Esophagus squamous epithelium (tissue), 5 donors: ENCODE data around the gene FJX1. TPM values are rescaled to one million over a fixed set of nuclear protein-coding genes. Genes with fewer than 3 reads are reported as not detected.

Experiments used
- DNase-seq: peaks from one replicate; lab custom pipeline; 2025; lab: John Stamatoyannopoulos, UW
- H3K27ac ChIP-seq, 4 donors: fragments of 200-600 bp; sonication (generic); one replicate each; pipeline ENCODE4 v1.5.1; 2016 to 2019; ENCODE audit warnings: mild to moderate bottlenecking in 1 of 4
- H3K27me3 ChIP-seq, 4 donors: fragments of 200-600 bp; sonication (generic); 1 replicate in 3 of 4; 2 replicates in 1 of 4; pipeline versions ENCODE4 v1.5.1 to v1.6.0; 2017 to 2021; ENCODE audit warnings: antibody characterized with exemption in 1 of 4
- H3K36me3 ChIP-seq, 3 donors: fragments of 200-600 bp; sonication (generic); one replicate each; pipeline ENCODE4 v1.5.1; 2016 to 2019
- H3K4me1 ChIP-seq, 3 donors: fragments of 200-600 bp; sonication (generic); one replicate each; pipeline ENCODE4 v1.5.1; 2017 to 2019
- H3K4me3 ChIP-seq, 4 donors: fragments of 200-600 bp; sonication (generic); 1 replicate in 3 of 4; 2 replicates in 1 of 4; pipeline ENCODE4 v1.5.1; 2016 to 2019; ENCODE audit warnings: mild to moderate bottlenecking in 2 of 4, moderate library complexity in 1 of 4
- H3K9me3 ChIP-seq, 3 donors: fragments of 200-600 bp; sonication (generic); one replicate each; pipeline ENCODE4 v1.5.1; 2016 to 2019
- CTCF ChIP-seq, 6 experiments: fragments of 450-650 bp in 4 of 6; fragments of 200-600 bp in 2 of 6; sonication (generic) in 2 of 6; IDR thresholded peaks; one replicate each; pipeline ENCODE4 v1.5.1; 2016 to 2019; ENCODE audit warnings: antibody characterized with exemption in 6 of 6, mild to moderate bottlenecking in 4 of 6, moderate library complexity in 4 of 6
- POLR2A ChIP-seq, 4 donors: fragments of 450-650 bp; IDR thresholded peaks; one replicate each; pipeline ENCODE4 v1.6.1; 2017; ENCODE audit warnings: antibody characterized with exemption in 4 of 4, mild to moderate bottlenecking in 4 of 4, moderate library complexity in 3 of 4
- WGBS, 2 donors: methylation state at CpG; one replicate each; pipeline ENCODE4 v1.1.5; 2018; 5-methylcytosine and 5-hydroxymethylcytosine counted together
- intact Hi-C: fragments of 100-400 bp; cut with DNase I; formaldehyde crosslinking; loops from one replicate; pipeline ENCODE4 v1.15.0; 2022
- total RNA-seq, 4 donors: library from RNA; depleted of rRNA; stranded (reverse); fragments of >200 nt; gene quantifications; one replicate each; pipeline ENCODE4 v1.1.0, GENCODE V29; 2016
- donor health status: DM: yes; HTN: yes; CAD: no.

Gene FJX1
- total RNA-seq, 4 donors from 2014 or later: 8.8 to 12.4 (median 11.1) TPM

GRCh38 chr11:35602979-35603378, 15.3 kb upstream of the FJX1 start:
- peaks cover 0 to 8% (median 0%) of the 10 kb centered on the region in 4 donors for H3K27me3 ChIP-seq
- H3K27ac ChIP-seq: no peak overlapping the region
- intact Hi-C loops: no loop called here
- DNase-seq: no peak
- peaks cover 0 to 11% (median 0%) of the 10 kb centered on the region in 3 donors for H3K4me1 ChIP-seq
- no peaks in the 10 kb centered on the region for H3K9me3 ChIP-seq
- WGBS, 2 donors: 94 to 96% methylated on average over 3 of the region's 3 CpGs
- TF ChIP-seq CTCF (IDR thresholded peaks at IDR 0.05): no peak
- no peak for TF ChIP-seq POLR2A (IDR thresholded peaks at IDR 0.05)
- no peak overlapping the region for H3K4me3 ChIP-seq
- no peaks in the 10 kb centered on the region for H3K36me3 ChIP-seq

- no peak overlapping the region for H3K27ac ChIP-seq
- no peak for DNase-seq
- no peak overlapping the region for H3K4me3 ChIP-seq
- 40 to 51% methylated on average over 3 to 5 of the region's 5 CpGs for whole genome bisulfite sequencing, 2 donors
- H3K27me3 ChIP-seq: peaks cover 0 to 28% (median 0%) of the 10 kb centered on the region in 4 donors
- H3K4me1 ChIP-seq: peaks cover 0 to 6% (median 0%) of the 10 kb centered on the region in 3 donors
- TF ChIP-seq CTCF (IDR thresholded peaks at IDR 0.05): no peak
- no peak for TF ChIP-seq POLR2A (IDR thresholded peaks at IDR 0.05)
- no peaks in the 10 kb centered on the region for H3K9me3 ChIP-seq
- intact Hi-C loops: no loop called here
- no peaks in the 10 kb centered on the region for H3K36me3 ChIP-seq
Measured at GRCh38 chr11:35605706-35606105, 12.6 kb upstream of the FJX1 start.

GRCh38 chr11:35606206-35606605, 12.1 kb upstream of the FJX1 start:
- no peak overlapping the region for H3K27ac ChIP-seq
- TF ChIP-seq CTCF (IDR thresholded peaks at IDR 0.05) (no peak), POLR2A (IDR thresholded peaks at IDR 0.05) (no peak)
- H3K36me3 ChIP-seq: no peaks in the 10 kb centered on the region
- intact Hi-C loops: no loop called here
- DNase-seq: no peak
- no peak overlapping the region for H3K4me3 ChIP-seq
- WGBS, 2 donors: 67 to 74% methylated on average over 5 of the region's 5 CpGs
- H3K9me3 ChIP-seq: no peaks in the 10 kb centered on the region
- H3K4me1 ChIP-seq: peaks cover 0 to 5% (median 0%) of the 10 kb centered on the region in 3 donors
- peaks cover 0 to 33% (median 0%) of the 10 kb centered on the region in 4 donors for H3K27me3 ChIP-seq

GRCh38 chr11:35608502-35608901, 9.8 kb upstream of the FJX1 start:
- intact Hi-C loops: no loop called here
- no peak for DNase-seq
- no peaks in the 10 kb centered on the region for H3K36me3 ChIP-seq
- peaks cover 0 to 50% (median 0%) of the 10 kb centered on the region in 4 donors for H3K27me3 ChIP-seq
- WGBS, 2 donors: 70 to 74% methylated on average over 4 of the region's 4 CpGs
- TF ChIP-seq POLR2A (IDR thresholded peaks at IDR 0.05) (no peak), CTCF (IDR thresholded peaks at IDR 0.05) (no peak)
- no peak overlapping the region for H3K4me3 ChIP-seq
- peaks cover 0 to 5% (median 0%) of the 10 kb centered on the region in 3 donors for H3K4me1 ChIP-seq
- no peaks in the 10 kb centered on the region for H3K9me3 ChIP-seq
- H3K27ac ChIP-seq: no peak overlapping the region

- Histone ChIP-seq H3K27ac (no peak overlapping the region), H3K36me3 (no peaks in the 10 kb centered on the region), H3K9me3 (no peaks in the 10 kb centered on the region), H3K4me3 (no peak overlapping the region), H3K4me1 (peaks cover 0 to 5% (median 0%) of the 10 kb centered on the region in 3 donors), H3K27me3 (peaks cover 0 to 56% (median 0%) of the 10 kb centered on the region in 4 donors)
- WGBS, 2 donors: 77 to 86% methylated on average over 4 to 6 of the region's 6 CpGs
- intact Hi-C loops: loop anchor here (10.0 kb wide), 2 partner anchors 525 to 885 kb away; no protein-coding TSS in a partner anchor
- TF ChIP-seq CTCF (IDR thresholded peaks at IDR 0.05): no peak
- TF ChIP-seq POLR2A (IDR thresholded peaks at IDR 0.05): no peak
- DNase-seq: no peak
Measured at GRCh38 chr11:35609656-35610055, 8.6 kb upstream of the FJX1 start.
